ENCODE measurements around the gene ANKRD18B.
"Not testable (repeated sequence)": the region's sequence is repeated elsewhere in the genome, so short reads cannot be mapped to it uniquely, and the experiment has no call there.

Gene ANKRD18B

GRCh38 chr9:33614001-33614687, 90.1 kb downstream of the ANKRD18B start:
- no peak for DNase-seq

GRCh38 chr9:33618370-33618769, 94.3 kb downstream of the ANKRD18B start:
- not testable (repeated sequence) for DNase-seq

- no peak for DNase-seq
Measured at GRCh38 chr9:33619666-33620404, 95.8 kb downstream of the ANKRD18B start.

GRCh38 chr9:33620738-33621439, 96.8 kb downstream of the ANKRD18B start:
- DNase-seq: no peak

All from retina (tissue), 1 donor.